Stomach (tissue), 4 donors: Measurements from ENCODE around the gene RHOT1.

Experiments
- CTCF ChIP-seq, 7 experiments: fragments of 450-650 bp in 4 of 7; fragments of 200-600 bp in 3 of 7; sonication (generic) in 3 of 7; IDR thresholded peaks; one replicate each; pipeline ENCODE4 v1.5.1; 2016 to 2019; ENCODE audit warnings: antibody characterized with exemption in 7 of 7, control low read depth in 2 of 7, mild to moderate bottlenecking in 1 of 7
- EP300 ChIP-seq: sonication (generic); formaldehyde crosslinking; IDR thresholded peaks from one replicate; pipeline ENCODE4 v1.6.1; 2017; ENCODE audit warnings: antibody characterized with exemption
- POLR2A ChIP-seq, 4 donors: fragments of 450-650 bp; IDR thresholded peaks; one replicate each; pipeline ENCODE4 v1.6.1; 2016; ENCODE audit warnings: antibody characterized with exemption in 4 of 4, control low read depth in 2 of 4, mild to moderate bottlenecking in 1 of 4, moderate library complexity in 1 of 4
- POLR2AphosphoS5 ChIP-seq, 3 donors: sonication (generic); formaldehyde crosslinking; IDR thresholded peaks; one replicate each; pipeline ENCODE4 v1.6.1; 2016; ENCODE audit warnings: antibody characterized with exemption in 3 of 3

- no peak for TF ChIP-seq CTCF (IDR thresholded peaks at IDR 0.05)
- TF ChIP-seq POLR2A (IDR thresholded peaks at IDR 0.05): no peak
- TF ChIP-seq EP300: no peak
- no peak for TF ChIP-seq POLR2AphosphoS5 (IDR thresholded peaks at IDR 0.05)
These were observed 125.4 kb downstream of the RHOT1 start for GRCh38 chr17:32267690-32268205.
